ENCODE measurements around the gene ZBTB7C.

ZBTB7C gene

DNA sequence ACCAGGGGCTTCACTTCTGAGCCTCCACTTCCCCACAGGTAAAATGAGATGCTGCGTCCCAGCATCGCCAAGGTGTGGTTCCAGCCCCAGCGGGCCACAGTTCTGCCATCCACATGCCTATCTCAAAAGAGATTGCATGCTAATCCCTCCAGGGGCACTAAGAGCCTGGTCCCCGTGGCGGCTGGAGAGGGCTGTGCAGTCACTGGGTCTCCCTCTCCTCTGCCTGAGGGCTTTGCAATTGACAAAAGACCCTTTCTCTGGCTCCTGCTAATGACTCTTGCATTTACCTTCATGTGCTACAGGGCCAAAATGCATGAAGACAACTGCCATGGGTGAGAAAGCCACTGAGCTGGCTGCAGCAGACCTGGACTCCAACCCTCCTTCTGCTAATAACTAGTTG lies 18.5 kb downstream of the ZBTB7C start:
- DNase-seq (ENCODE audit: low spot score): no peak

DNA sequence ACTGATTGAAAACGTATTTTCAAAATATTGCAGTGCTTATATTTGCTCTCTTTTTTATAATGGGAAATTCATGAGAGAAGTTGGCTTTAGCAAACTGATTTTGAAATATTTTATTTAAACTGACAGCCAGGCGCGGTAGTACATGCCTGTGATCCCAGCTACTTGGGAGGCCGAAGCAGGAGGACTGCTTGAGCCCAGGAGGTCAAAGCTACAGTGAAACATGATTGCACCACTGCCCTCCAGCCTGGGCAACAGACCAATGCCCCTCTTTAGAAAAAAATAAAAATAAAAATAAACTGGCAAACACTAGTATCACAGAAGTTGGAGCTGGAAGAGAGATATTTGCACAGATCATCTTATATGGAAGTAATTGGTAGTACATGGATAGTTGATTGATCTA lies 20.7 kb downstream of the ZBTB7C start:
- no peak for DNase-seq (ENCODE audit: low spot score)

DNA sequence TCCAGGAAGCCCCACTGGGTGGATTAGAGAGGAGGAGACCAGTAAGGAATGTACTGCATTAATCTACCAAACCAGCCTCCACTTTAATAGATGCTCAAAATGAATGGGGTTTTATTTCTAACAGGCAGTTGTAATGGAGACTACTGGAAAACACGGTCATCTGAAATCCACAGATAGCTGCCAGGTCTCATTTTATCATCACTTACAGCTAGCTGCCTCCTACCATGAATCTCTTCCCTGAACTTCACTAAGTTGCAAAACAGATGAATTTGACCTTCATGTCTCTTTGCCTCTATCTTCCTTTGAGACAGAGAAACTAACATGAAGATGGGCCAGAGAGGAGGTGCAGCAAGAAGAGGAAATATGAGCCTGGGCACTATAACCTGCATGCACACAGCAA lies 21.9 kb downstream of the ZBTB7C start:
- DNase-seq (ENCODE audit: low spot score): no peak

DNA sequence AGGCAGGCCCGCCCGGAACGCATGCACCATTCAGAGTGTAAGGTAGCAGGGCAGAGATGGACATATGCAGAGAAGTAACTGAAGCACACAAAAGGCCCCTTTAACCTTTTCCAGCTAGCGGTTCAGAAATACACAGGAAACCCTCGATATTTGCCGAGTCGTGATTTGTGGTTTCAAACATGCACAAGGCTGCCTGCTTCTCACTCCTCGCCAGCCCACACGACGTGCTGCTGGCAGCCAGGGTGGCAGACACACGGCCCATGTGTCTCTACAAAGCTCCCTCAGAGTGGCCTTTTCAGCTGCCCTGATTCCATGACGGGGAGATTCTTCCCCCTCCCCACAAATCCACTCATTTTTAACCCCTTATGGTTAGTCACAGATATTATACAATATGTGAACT lies 23.6 kb downstream of the ZBTB7C start:
- no peak for DNase-seq (ENCODE audit: low spot score)

DNA sequence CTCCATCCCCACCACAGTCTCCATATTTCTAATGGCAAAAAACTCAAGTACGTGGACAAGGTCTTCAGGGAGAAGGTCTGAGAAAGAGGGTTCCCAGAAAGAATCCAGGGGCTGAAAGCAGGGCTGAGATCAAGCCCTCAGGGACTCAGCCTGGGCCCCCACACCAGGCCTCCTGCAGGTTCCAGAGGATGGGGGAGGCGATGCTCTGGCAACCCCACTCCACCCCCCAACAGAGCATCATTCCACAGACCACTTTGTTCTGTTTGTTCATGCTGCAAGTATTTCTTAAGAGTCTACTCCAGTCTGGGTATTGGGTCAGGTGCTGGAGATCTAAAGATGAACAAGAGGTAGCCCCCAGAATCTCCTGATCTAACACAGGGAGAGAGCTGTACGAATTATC lies 32.2 kb downstream of the ZBTB7C start:
- no peak for DNase-seq (ENCODE audit: low spot score)

DNA sequence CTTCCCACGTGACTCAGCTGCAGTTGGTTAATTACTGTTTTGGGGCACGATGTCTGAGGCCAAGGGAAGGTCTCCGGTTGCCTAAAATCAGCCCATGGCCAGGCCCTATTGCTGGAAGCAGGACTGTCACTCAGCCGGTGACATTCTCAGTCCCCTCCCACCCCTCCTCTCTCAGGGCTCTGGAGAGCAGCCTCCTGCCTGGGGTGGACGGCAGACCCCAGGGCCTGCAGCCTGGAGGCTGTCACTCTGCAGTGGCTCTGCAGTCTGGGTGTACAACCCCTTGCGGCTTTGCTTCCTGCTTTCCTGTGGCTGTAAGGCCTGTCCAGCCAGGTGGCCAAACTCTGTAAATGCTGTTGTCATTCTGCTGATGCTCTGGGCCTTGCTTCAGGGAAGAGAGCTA lies 32.8 kb downstream of the ZBTB7C start:
- no peak for DNase-seq (ENCODE audit: low spot score)

DNA sequence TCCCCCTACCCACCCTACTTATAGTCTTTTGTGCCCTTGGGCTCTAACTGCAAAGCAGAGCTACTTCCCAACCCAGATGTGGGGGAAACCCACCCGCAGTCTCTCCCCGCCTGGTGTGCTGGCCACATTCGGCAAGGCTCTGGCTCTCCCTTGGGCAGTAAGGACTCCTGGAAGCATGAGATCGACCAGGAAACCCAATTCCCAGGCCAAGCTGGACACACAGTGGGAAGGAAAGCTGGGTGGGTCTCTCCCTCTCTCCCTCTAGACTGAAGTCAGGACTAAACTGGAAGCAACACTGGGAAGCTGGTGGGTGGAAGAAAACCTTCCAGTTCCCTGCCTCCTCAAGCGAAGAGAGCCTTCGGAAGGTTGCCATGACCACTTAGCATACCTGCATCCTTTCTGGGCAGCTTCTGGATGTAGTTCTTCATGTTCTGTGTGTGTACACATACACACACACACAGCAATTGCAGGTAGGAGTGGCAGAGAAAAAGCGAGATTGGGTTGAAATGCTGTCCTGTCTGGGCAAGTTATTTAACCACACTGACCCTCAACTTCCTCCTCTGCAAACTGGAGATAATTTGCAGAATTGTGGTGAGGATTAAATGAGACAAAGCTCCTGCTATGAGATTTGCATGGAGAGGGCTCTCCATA lies 33.9 kb downstream of the ZBTB7C start:
- no peak for DNase-seq (ENCODE audit: low spot score)

DNA sequence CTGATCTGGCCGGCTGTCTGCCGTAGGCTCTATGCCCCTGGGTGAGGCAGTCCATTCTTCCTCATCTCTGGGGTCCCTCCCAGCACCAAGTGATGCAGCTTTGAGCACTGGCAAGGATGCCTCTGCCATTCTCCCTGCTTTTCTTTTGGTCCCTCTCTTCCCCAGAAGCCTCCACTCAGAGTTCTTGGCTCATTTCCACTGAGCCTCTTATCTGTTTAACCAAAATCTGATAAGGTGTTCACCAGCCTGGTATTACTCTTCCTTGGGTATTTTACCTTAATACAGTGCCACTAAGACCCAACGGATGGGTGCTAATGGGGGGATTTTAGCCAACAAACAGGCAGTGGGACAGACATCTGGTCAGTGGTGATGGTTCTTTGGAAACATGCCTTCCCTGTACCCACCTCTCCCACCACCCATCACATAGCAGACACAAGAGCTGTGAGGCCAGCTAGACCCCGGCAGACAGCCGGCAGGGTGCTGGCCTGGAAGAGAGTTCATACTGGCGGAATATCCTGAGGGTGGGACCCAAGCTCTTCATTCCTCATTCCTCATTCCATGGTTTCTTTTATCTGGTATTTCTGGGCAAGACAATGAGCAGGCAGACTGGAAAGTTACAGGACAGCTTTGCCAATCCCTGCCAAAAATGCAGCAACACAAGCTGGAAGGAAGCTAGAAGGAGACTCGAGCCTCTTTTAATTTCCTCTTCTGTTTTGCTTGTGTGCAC lies 34.6 kb downstream of the ZBTB7C start:
- no peak for DNase-seq (ENCODE audit: low spot score)

DNA sequence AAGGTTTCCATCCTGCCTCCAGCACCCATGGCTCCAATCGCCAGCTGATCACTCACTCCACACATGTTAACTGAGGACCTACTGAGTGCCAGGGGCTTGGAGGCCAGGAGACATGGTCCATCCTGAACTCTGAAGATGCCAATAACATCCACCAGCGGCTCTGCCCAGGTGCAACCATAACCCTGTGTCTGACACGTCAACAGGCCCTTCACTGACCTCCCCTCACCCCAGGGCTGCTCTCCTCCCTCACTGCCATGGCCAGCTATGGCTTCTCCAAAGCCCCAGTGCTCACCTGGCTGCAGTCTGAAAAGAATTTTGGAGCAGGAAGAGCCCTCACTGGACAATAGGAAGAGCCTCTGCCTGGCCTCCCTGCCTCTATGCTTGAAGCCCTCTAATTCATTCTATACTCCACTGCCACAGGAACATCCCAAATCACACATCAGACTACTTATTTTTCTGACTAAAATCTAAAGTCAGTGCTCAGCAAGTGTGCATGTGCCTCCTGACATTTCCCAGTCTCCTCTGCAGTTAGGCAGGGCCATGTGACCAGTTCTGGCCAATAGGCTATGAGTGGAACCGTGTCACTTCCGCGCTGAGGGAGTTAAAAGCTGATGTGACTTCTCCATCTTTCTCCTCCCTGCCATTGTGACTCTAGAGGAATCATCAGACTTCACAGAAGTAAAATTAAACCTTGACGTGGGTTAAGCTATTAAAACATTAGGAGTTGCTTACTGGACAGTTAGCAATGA lies 37.2 kb downstream of the ZBTB7C start:
- DNase-seq (ENCODE audit: low spot score): no peak

DNA sequence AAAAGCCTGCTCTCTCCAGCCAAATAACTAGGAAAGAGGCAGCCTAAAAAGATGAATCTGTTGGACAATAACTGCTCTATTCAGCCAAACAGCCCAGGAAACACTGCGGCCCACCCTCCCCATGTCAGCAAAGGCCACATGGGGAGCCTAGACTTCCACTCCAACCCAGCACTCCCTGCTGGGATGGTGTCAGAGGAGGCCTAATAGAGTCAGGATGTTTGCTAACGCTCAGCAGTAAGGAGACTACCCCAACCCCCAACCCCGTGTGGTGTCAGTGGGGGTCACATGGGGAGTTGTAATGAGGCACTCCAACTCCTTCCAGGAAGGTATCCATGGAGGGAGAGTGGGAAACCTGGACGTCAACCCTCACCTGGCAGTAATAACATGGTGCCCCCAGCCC lies 41.6 kb downstream of the ZBTB7C start:
- no peak for DNase-seq (ENCODE audit: low spot score)

DNA sequence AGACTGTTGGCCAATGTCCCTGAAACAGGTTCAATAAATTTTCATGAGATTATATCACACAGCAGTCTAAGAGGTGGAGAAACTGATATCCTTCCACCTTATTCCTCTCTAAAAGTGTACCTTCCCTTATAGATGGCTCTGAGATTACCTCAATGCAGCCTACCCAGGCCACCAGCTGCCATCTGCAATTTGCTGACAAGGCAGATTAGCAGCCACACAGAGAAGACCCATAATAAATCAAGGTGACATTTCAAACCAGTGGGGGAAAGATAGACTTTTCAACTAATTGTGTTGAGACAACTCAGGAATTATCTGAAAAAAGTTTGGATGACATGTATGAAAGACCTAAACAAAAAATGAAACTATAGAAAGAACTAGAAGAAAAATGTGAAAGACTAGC lies 43.2 kb downstream of the ZBTB7C start:
- no peak for DNase-seq (ENCODE audit: low spot score)

DNA sequence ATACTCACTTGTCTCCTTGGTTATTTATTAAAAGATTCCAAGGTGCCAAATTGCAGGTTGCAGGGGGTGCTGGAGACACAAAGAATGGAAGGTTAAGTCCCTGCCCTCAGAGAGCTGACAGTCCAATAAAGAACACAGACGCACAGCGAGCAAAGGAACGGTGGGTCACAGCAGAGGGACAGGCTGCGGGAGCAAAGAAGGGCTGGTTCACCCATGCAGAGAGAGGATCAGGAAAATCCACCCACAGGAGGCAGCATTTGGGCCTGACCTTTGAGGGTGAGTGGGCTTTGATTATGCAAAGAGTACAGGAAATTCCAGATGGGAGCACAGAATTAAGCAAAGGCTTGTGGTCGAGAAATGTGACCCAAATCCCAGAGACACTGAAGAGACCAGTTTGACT lies 45.0 kb downstream of the ZBTB7C start:
- no peak for DNase-seq (ENCODE audit: low spot score)

DNA sequence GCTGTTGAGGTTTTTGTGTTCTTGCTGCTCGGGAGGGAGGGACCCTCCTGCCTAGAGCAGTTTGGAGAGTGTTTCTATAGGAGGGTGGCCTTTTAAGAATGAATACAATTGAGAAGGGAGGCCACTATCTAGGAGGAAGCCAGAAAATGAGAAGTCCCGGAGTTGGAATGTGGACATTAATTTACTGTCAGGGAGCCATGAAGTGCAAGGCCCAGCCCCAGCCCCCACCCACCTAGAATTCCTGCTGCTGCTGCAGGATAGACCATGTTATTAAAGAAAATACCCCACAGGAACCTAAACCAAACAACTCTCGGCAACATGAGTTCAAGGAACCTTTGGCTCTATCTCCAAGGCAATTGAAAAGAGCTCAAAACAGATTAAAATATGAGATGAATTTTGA lies 46.0 kb downstream of the ZBTB7C start:
- no peak for DNase-seq (ENCODE audit: low spot score)

DNA sequence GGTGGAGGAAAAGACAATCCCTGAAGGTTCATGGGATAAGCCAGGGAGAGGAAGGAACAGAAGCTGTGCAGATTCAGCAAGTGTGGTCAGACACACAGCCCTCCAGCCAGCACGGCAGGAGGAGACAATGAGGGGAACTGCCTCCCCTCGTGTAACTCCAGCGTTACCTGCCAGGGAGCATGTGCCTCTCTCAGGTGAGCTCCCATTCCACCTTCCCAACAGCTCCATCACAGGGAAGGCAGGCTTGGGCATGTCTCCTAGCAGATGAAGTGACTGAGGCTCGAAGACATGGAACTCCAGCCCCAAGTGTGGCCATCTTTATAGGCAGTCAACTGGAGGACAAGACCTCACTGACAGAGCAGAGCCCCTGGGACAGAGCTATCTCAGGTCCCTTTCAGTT lies 47.4 kb downstream of the ZBTB7C start:
- DNase-seq (ENCODE audit: low spot score): no peak

DNA sequence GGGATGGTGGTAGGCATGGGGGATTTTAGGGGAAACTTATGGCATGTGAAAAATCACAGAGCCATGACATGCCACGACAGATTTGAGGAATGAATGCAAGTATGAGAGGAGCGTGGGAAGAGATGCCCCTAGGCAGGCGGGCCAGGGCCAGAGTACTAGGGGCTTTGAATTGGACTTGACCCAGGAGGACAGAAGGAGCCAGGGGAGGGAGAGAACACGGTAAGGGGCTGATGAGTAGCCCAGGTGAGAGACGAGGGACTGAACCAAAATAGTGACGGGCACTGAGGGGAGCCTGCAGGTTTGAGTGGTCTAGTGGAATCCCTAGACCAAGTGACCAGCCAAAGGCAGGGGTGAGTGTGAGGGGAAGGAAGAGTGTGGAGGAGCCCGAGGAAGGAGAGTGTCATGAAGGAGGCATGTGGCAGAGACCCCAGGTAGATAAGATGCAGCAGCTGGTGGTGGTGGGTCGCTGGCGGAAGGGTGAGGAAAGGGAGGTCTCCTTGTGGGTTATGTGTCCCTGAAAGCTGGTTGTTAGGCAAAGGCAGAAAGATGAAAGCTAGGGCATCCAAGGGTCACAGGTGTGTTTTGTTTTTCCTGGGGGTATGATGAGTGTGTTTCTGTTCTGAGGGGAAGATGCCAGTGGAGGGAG lies 48.7 kb downstream of the ZBTB7C start:
- no peak for DNase-seq (ENCODE audit: low spot score)

DNA sequence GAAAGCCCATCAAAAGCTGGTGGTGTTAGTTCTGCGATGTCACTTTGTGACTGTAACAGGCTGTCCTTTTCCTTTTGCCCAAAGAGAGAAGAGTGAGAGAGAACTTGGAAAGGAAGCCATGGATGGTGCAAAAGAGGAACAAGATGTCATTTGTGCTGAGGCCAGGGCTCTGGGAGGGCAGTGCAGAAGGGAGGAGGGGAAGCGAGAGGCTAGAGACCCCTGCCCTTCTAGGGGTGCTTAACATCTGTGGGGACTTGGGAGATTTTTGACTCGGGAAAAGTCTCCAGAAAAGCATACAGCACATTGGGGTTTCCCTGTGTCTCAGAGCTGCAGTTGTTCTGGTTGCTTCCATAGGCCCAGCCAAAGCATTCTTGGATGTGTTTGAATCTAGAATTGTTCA lies 49.6 kb downstream of the ZBTB7C start:
- DNase-seq (ENCODE audit: low spot score): no peak

DNA sequence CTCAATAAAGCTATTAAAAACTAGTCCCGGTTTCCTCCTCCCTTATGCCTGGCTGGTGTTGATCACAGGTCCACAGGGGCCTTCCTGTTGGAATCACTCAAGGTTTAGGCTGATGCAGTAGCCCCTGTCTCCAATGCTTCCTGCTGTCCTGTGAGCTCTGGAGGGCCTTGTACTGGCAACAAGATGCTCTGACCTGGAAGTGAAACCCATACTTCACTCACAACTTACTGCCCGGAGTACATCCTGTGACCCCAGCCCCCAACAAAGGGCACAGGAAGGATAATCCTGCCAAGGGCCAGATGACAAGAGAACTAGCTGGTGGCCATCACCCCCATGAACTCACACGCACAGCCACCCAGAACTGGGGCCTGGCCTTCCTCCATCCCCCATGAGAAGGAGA lies 50.3 kb downstream of the ZBTB7C start:
- DNase-seq (ENCODE audit: low spot score): no peak

DNA sequence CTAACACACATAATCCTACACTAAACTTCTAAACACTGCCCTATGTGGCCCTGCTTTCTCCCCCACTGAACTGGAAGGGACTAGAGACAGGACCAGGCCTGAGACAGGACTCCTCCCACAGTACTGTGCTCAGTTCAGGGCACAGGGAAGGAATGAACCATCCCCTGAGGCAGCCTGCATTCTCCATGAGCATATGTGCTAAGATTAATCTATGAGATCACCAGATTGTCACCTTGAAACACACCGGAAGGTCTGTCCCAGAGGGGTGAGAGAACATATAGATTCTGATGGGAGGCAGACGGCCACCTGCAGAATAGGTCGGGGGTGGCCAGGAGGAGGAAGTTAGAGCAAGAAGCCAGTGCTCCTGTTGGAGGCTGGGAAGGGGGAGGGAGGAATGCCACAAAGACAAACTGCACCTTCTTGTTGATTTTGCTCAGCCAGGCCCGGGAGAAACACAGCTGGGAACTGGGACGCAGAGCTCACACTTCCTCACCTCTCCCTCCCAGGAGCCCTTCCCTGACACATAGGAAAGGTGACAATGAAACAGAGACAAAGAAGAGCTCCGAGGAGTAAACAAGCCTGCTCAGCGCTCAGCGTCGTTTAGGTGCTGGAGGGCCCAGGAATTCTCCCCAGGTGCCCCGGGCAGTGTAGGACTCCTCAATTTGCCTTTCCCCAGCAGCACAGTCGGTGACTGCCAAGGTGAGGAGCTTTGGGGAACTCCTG lies 52.1 kb downstream of the ZBTB7C start:
- DNase-seq (ENCODE audit: low spot score): no peak

DNA sequence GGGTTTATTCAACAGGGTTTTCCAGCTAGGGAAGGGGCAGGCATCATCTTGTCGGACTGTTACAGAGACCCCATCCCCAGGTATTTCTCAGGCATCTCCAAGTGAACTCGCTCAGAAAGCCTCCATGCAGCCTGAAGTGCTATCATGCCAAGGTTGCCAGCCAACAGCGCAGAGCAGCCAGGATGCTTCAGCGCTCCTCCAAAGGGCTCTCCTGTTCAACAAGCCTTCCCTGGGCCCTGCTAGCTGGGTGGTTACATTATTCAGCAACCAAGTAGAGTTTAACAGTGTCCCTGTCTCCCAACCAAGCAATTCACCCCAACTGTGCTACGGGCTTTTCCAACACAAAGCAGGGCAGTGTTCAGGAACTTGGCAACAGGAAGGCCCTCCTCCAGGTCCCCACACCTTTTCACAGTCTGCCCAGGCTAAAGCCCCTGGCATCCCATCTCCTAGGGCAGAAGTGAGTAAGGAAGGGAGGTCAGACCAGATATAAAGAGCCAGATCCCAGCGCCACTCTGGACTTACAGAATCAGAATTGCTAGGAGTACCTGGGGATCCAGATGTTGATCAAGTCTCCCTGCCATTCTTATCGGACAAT lies 52.9 kb downstream of the ZBTB7C start:
- DNase-seq (ENCODE audit: low spot score): no peak

DNA sequence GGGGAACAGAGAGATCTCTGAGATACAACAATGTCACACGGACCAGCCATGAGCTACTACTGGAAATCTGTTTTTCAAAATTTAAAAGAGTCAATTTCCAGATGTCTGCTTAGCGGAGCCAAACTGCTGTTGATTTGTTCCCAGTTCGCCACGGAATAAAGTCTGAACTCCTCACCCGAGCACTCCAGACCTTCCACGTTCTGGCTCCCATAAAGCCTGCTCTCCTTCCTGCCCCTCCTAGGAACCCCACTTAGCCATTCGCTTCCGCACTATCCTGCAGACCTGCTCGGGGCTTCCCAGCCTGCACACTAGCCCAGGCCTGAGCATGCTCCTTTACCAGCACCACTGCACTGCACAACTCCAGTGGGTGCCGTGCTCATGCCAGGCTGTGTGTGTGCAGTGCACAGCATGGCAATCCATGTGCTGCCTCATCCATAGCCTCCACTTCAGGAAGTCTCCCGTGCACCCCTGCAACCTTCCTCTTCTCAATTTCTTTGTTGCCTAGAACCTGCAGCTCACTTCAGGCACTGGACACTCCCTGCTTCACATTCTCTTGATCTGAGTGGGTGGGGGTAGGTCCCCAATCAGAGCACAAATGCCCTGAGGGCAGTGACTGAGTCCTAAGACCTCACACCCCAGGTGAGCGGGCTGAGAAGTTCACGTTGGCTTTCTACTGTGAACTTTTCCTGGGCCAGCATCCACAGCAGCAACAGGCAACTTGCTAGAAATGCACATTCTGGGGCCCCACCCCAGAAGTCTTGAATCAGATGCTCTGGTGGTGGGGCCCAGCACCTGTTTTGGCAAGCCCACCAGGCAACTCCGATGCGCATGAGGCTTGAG lies 53.7 kb downstream of the ZBTB7C start:
- no peak for DNase-seq (ENCODE audit: low spot score)

DNA sequence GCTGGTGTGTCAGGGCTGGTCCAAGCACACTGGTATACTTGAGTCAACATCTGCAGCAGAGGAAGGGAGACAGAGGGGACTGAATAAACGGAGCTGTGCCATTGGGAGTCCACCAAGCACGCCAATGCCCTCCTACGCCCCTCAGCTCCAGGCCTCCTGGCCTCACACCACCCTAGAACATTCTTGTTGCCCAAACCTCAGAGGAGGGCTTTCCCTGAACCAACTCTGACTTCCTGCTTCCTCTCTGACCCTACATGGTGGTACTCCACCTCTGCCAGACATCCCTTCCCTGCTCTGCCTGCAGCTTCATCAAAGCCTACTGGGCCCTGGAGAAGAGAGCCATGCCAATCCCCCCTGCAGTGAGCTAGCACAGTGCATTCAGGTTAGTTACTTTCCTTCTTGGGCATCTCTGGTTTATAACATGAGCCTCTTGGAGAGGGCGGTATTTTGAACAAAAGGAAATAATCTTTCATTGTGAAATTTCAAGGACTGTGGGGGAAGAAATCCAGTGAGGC lies 54.4 kb downstream of the ZBTB7C start:
- no peak for DNase-seq (ENCODE audit: low spot score)
